K562 (cell line): ENCODE data around the gene PHTF2. TPM values are rescaled to one million over a fixed set of nuclear protein-coding genes. Genes with fewer than 3 reads are reported as not detected.

Source experiments
- CBX3 ChIP-seq, 2 experiments: IDR thresholded peaks; 1 replicate in 1 of 2; 2 replicates in 1 of 2; pipeline ENCODE4 v1.6.1; 2012; ENCODE audit warnings: inconsistent platforms in 2 of 2, low read length in 2 of 2, borderline replicate concordance in 1 of 2, control low read depth in 1 of 2
- CTBP1 ChIP-seq: fragments of 450-650 bp; IDR thresholded peaks from 2 replicates; pipeline ENCODE4 v1.6.1; 2016; ENCODE audit warnings: borderline replicate concordance
- ETV5 ChIP-seq: sonication (generic); formaldehyde crosslinking; IDR thresholded peaks from 2 replicates; pipeline ENCODE4 v1.4.0; 2020; ENCODE audit warnings: low read depth, mild to moderate bottlenecking, missing genetic modification reagents
- FOXA3 ChIP-seq, 2 experiments: fragments of 450-650 bp in 1 of 2; sonication (generic) in 1 of 2; formaldehyde crosslinking; IDR thresholded peaks in 1 of 2; conservative IDR thresholded peaks in 1 of 2; 2 replicates each; pipeline versions ENCODE4 v1.4.0 to v1.8.0; 2020 to 2022; ENCODE audit warnings: mild to moderate bottlenecking in 2 of 2, missing genetic modification reagents in 1 of 2
- FOXM1 ChIP-seq, 2 experiments: fragments of 450-650 bp in 1 of 2; sonication (generic) in 1 of 2; formaldehyde crosslinking in 1 of 2; IDR thresholded peaks; 2 replicates each; pipeline versions ENCODE4 v1.6.1 to v1.9.0; 2017 to 2022; ENCODE audit warnings: low read depth in 2 of 2, mild to moderate bottlenecking in 2 of 2, missing genetic modification reagents in 1 of 2, moderate library complexity in 1 of 2
- FUS ChIP-seq: fragments of 200-400 bp; formaldehyde crosslinking; optimal IDR thresholded peaks from 2 replicates; pipeline ENCODE3; 2017; ENCODE audit warnings: low read depth, low read length
- JUND ChIP-seq, 2 experiments: IDR thresholded peaks; 2 replicates in 1 of 2; 3 replicates in 1 of 2; pipeline ENCODE4 v1.6.1; 2011; ENCODE audit warnings: borderline replicate concordance in 2 of 2, low read depth in 2 of 2, low read length in 2 of 2, improper control_type of control experiment in 1 of 2, missing biosample characterization in 1 of 2, missing genetic modification characterization in 1 of 2, missing genetic modification reagents in 1 of 2
- NR2C2 ChIP-seq, 2 experiments: fragments of 200-800 bp in 1 of 2; sonication (Bioruptor generic) in 1 of 2; sonication (generic) in 1 of 2; formaldehyde crosslinking in 1 of 2; IDR thresholded peaks; 2 replicates each; pipeline versions ENCODE4 v1.6.1 to v1.8.0; 2016 to 2022; ENCODE audit warnings: mild to moderate bottlenecking in 1 of 2, missing compliant biosample characterization in 1 of 2, missing genetic modification characterization in 1 of 2, missing genetic modification reagents in 1 of 2
- PHF8 ChIP-seq: fragments of 200-600 bp; sonication (generic); IDR thresholded peaks from 2 replicates; pipeline ENCODE4 v1.6.1; 2012; ENCODE audit warnings: mixed run types, mild to moderate bottlenecking, inconsistent platforms, low read length, moderate library complexity, borderline replicate concordance
- PRPF4 ChIP-seq: fragments of 200-400 bp; formaldehyde crosslinking; IDR thresholded peaks from one replicate; pipeline ENCODE4 v1.6.1; 2017; ENCODE audit warnings: low read length, low read depth, mild to moderate bottlenecking; ENCODE audit not compliant: insufficient read depth, poor library complexity, severe bottlenecking
- TBL1XR1 ChIP-seq, 2 experiments: IDR thresholded peaks; 2 replicates each; pipeline ENCODE4 v1.6.1; 2012; ENCODE audit warnings: improper control_type of control experiment in 2 of 2, low read length in 2 of 2, mild to moderate bottlenecking in 1 of 2
- TGIF2 ChIP-seq: sonication (generic); formaldehyde crosslinking; IDR thresholded peaks from 2 replicates; pipeline ENCODE4 v1.8.1; 2022; ENCODE audit warnings: mild to moderate bottlenecking, missing genetic modification reagents, moderate library complexity
- ZNF311 ChIP-seq: fragments of 250-450 bp; sonication (Bioruptor Pico); IDR thresholded peaks from 2 replicates; pipeline ENCODE4 v1.4.0; 2020; ENCODE audit warnings: mild to moderate bottlenecking, moderate library complexity
- ZNF347 ChIP-seq: fragments of 450-650 bp; formaldehyde crosslinking; IDR thresholded peaks from 2 replicates; pipeline ENCODE4 v1.4.0; 2020; ENCODE audit warnings: low read depth, mild to moderate bottlenecking, moderate library complexity
- ZNF785 ChIP-seq: fragments of 250-450 bp; sonication (Bioruptor Pico); IDR thresholded peaks from 2 replicates; pipeline ENCODE4 v1.4.0; 2020; ENCODE audit warnings: mild to moderate bottlenecking
- polyA plus RNA-seq, 8 experiments: library from polyadenylated mRNA; depleted of rRNA in 4 of 8; stranded (reverse) in 5 of 8; unstranded in 3 of 8; fragments of >200 nt; fragmentation: Nextera tagmentation in 2 of 8; fragmentation: Illumina TruSeq in 1 of 8; extraction: Ambion mirVana in 2 of 8; extraction: Trizol in 1 of 8; gene quantifications; 2 replicates each; pipeline versions ENCODE4 v1.2.1 to v1.2.3, GENCODE V29; 2011 to 2014; ENCODE audit warnings: inconsistent platforms in 1 of 8, missing spikeins in 1 of 8
- total RNA-seq, 7 experiments: library from RNA; depleted of rRNA in 6 of 7; stranded (reverse); fragments of >200 nt in 6 of 7; fragmentation: Illumina TruSeq in 2 of 7; extraction: Trizol in 2 of 7; gene quantifications; 2 replicates each; pipeline versions ENCODE4 v1.2.1 to v1.2.3, GENCODE V29; 2011 to 2021; ENCODE audit warnings: low replicate concordance in 1 of 7
- TF ChIP-seq, protein P1 (sequence below): fragments of 200-800 bp; sonication (Bioruptor generic); IDR thresholded peaks from 2 replicates; pipeline ENCODE4 v1.6.1; 2017; ENCODE audit warnings: missing genetic modification characterization, missing compliant biosample characterization
- TF ChIP-seq, protein P2 (sequence below): IDR thresholded peaks from 3 replicates; pipeline ENCODE4 v1.6.1; 2011; ENCODE audit warnings: borderline replicate concordance, mild to moderate bottlenecking, moderate library complexity; ENCODE audit not compliant: insufficient read length; ENCODE audit errors: extremely low read depth

Gene PHTF2
- total and polyA plus RNA-seq, 9 of the 15 experiments (the other 6 are each of a cell fraction or from before 2014, with no cell fraction given) = 17.9 to 43.6 (median 25.4) TPM

DNA sequence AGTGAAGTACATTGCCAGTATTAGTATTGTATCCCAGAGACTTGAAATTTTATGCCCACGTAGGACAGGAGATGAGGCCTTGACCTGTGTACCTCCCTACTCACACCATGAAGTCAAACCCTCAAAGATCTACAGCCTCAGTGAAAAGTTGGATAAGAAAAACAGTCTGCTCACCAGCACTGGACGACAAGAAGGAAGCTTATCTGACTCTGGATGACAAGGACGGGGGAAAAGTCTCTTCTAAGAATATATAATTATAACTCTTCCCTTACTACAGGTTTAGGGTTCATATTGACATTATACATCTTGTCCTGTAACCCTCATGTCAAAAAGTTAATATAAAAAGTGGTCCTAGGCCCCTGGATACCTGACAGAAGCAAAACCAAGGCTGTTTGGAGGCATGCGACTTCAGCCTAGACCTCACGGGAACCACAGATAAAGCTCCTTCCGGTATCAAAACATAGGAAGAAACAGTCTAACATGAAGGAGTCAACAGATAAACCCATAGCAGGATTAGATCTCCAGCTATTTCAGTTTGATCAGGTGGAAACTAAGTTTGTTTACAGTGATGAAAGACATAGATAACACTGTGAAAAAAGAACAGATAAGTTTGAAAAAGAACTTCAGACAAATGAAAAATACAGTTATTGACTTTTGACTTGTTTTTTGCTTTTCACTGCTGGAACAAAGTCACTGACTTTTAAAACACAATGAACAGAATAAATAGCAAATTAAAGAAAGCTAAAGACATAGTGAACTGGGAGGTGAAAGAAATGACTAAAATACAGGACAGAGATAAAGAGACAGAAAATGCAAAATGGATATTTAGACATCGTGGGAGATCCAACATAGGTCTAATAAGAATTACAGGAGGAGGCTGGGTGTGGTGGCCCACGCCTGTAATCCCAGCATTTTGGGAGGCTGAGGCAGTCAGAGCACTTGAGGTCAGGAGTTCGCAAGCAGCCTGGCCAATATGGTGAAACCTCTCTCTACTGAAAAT is 145.9 kb downstream of the PHTF2 start (continued):
- TF ChIP-seq TBL1XR1 (IDR thresholded peaks at IDR 0.05; ENCODE audit: low read length in 2 of 2) (peak in 1 of 2 experiments; percentile 40; a peak in 1 of 4 replicates), FOXM1 (IDR thresholded peaks at IDR 0.05; ENCODE audit: low read depth) (peak; percentile 79), FOXM1 (CRISPR knock-in tag; IDR thresholded peaks at IDR 0.05; ENCODE audit: low read depth) (no peak), CBX3 (IDR thresholded peaks at IDR 0.05; ENCODE audit: borderline replicate concordance in 1 of 2, low read length in 2 of 2) (peak in 1 of 2 experiments; percentile 17; a peak in 1 of 3 replicates), ZNF347 (CRISPR knock-in tag) (no peak), TGIF2 (CRISPR knock-in tag) (no peak), NR2C2 (CRISPR knock-in tag; IDR thresholded peaks at IDR 0.05) (no peak), NR2C2 (tag; IDR thresholded peaks at IDR 0.05) (peak; percentile 40), CTBP1 (peak; percentile 75; the same call in 1 of the 2 replicates), ETV5 (peak; percentile 79), ZNF311 (peak; percentile 42; the same call in 1 of the 2 replicates), FUS (no peak), ZNF785 (CRISPR knock-in tag) (no peak), PHF8 (no peak), FOXA3 (CRISPR knock-in tag; conservative IDR thresholded peaks at IDR 0.05 in 1 of 2, IDR thresholded peaks at IDR 0.05 in 1 of 2) (peak in 1 of 2 experiments; percentile 89; a peak in 2 of 4 replicates), JUND (IDR thresholded peaks at IDR 0.05; ENCODE audit: borderline replicate concordance, low read depth, low read length) (no peak; the same call in 1 of the 2 replicates), JUND (tag; IDR thresholded peaks at IDR 0.05; ENCODE audit: borderline replicate concordance, low read depth, low read length) (peak; percentile 60; the same call in 1 of the 3 replicates), PRPF4 (no peak)
- TF ChIP-seq, protein P1, sequence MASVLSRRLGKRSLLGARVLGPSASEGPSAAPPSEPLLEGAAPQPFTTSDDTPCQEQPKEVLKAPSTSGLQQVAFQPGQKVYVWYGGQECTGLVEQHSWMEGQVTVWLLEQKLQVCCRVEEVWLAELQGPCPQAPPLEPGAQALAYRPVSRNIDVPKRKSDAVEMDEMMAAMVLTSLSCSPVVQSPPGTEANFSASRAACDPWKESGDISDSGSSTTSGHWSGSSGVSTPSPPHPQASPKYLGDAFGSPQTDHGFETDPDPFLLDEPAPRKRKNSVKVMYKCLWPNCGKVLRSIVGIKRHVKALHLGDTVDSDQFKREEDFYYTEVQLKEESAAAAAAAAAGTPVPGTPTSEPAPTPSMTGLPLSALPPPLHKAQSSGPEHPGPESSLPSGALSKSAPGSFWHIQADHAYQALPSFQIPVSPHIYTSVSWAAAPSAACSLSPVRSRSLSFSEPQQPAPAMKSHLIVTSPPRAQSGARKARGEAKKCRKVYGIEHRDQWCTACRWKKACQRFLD (CRISPR knock-in tag) = peak; percentile 72; the same call in 1 of the 2 replicates
- TF ChIP-seq, protein P2, sequence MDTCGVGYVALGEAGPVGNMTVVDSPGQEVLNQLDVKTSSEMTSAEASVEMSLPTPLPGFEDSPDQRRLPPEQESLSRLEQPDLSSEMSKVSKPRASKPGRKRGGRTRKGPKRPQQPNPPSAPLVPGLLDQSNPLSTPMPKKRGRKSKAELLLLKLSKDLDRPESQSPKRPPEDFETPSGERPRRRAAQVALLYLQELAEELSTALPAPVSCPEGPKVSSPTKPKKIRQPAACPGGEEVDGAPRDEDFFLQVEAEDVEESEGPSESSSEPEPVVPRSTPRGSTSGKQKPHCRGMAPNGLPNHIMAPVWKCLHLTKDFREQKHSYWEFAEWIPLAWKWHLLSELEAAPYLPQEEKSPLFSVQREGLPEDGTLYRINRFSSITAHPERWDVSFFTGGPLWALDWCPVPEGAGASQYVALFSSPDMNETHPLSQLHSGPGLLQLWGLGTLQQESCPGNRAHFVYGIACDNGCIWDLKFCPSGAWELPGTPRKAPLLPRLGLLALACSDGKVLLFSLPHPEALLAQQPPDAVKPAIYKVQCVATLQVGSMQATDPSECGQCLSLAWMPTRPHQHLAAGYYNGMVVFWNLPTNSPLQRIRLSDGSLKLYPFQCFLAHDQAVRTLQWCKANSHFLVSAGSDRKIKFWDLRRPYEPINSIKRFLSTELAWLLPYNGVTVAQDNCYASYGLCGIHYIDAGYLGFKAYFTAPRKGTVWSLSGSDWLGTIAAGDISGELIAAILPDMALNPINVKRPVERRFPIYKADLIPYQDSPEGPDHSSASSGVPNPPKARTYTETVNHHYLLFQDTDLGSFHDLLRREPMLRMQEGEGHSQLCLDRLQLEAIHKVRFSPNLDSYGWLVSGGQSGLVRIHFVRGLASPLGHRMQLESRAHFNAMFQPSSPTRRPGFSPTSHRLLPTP = no peak
